HL-60 (cell line): ENCODE results near the gene USP44.

Experiments used
- DNase-seq, 2 experiments: peaks; one replicate each; pipeline ENCODE4 v3.0.0-alpha.2; 2010 to 2020; ENCODE audit warnings: low read depth in 1 of 2, low spot score in 1 of 2
- H3K27ac ChIP-seq: fragments of 250-450 bp; sonication (Bioruptor Pico); replicated peaks from 2 replicates; pipeline ENCODE4 v1.5.1; 2020; ENCODE audit warnings: mild to moderate bottlenecking, moderate library complexity
- H3K27me3 ChIP-seq: fragments of 250-450 bp; sonication (Bioruptor Pico); 2 replicates; pipeline ENCODE4 v1.5.1; 2021; ENCODE audit warnings: mild to moderate bottlenecking, moderate library complexity; ENCODE audit not compliant: insufficient read depth, poor library complexity, severe bottlenecking
- H3K4me3 ChIP-seq: replicated peaks from 2 replicates; pipeline ENCODE4 v1.5.1; 2011; ENCODE audit warnings: mild to moderate bottlenecking, control low read depth, low read length; ENCODE audit not compliant: insufficient read depth
- GABPA ChIP-seq: IDR thresholded peaks from 2 replicates; pipeline ENCODE4 v1.6.1; 2012; ENCODE audit warnings: low read depth
- POLR2AphosphoS5 ChIP-seq: IDR thresholded peaks from 2 replicates; pipeline ENCODE4 v1.6.1; 2012; ENCODE audit warnings: low read depth
- SPI1 ChIP-seq: IDR thresholded peaks from 2 replicates; pipeline ENCODE4 v1.6.1; 2012; ENCODE audit warnings: low read depth, mild to moderate bottlenecking, borderline replicate concordance
- TF ChIP-seq, protein P1 (sequence below): IDR thresholded peaks from one replicate; pipeline ENCODE4 v1.5.1; 2011; ENCODE audit warnings: low read length, control low read depth, inconsistent platforms; ENCODE audit not compliant: insufficient read depth
- TF ChIP-seq, protein P2 (sequence below): IDR thresholded peaks from 2 replicates; pipeline ENCODE4 v1.6.1; 2012; ENCODE audit warnings: low read depth; ENCODE audit not compliant: insufficient replicate concordance

Gene USP44

DNA sequence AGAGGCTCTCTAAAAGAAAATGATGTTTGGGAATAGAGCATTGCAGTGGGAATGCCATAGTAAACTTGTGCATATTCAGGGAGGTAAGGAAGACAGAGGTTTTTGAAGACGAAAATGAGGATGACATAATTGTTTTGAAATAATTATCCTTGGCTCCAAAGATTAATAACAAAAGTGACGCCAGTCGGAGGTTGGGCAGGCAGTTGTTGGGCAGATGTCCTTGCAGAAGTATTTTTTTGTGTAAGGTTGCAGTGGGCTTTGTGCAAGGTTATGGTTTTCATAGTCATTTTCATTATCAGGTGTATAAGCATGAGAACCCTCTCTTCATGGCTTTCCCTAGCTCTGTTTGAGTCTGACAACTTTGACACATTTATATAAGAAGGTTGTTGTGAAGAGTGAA, 42.0 kb downstream of the USP44 start:
- Histone ChIP-seq H3K4me3 (no peak overlapping the region), H3K27me3 (no peaks in the 10 kb centered on the region), H3K27ac (no peak overlapping the region)
- TF ChIP-seq, protein P1, sequence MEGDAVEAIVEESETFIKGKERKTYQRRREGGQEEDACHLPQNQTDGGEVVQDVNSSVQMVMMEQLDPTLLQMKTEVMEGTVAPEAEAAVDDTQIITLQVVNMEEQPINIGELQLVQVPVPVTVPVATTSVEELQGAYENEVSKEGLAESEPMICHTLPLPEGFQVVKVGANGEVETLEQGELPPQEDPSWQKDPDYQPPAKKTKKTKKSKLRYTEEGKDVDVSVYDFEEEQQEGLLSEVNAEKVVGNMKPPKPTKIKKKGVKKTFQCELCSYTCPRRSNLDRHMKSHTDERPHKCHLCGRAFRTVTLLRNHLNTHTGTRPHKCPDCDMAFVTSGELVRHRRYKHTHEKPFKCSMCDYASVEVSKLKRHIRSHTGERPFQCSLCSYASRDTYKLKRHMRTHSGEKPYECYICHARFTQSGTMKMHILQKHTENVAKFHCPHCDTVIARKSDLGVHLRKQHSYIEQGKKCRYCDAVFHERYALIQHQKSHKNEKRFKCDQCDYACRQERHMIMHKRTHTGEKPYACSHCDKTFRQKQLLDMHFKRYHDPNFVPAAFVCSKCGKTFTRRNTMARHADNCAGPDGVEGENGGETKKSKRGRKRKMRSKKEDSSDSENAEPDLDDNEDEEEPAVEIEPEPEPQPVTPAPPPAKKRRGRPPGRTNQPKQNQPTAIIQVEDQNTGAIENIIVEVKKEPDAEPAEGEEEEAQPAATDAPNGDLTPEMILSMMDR: no peak
- TF ChIP-seq SPI1 (no peak), POLR2AphosphoS5 (no peak), GABPA (no peak)
- TF ChIP-seq, protein P2, sequence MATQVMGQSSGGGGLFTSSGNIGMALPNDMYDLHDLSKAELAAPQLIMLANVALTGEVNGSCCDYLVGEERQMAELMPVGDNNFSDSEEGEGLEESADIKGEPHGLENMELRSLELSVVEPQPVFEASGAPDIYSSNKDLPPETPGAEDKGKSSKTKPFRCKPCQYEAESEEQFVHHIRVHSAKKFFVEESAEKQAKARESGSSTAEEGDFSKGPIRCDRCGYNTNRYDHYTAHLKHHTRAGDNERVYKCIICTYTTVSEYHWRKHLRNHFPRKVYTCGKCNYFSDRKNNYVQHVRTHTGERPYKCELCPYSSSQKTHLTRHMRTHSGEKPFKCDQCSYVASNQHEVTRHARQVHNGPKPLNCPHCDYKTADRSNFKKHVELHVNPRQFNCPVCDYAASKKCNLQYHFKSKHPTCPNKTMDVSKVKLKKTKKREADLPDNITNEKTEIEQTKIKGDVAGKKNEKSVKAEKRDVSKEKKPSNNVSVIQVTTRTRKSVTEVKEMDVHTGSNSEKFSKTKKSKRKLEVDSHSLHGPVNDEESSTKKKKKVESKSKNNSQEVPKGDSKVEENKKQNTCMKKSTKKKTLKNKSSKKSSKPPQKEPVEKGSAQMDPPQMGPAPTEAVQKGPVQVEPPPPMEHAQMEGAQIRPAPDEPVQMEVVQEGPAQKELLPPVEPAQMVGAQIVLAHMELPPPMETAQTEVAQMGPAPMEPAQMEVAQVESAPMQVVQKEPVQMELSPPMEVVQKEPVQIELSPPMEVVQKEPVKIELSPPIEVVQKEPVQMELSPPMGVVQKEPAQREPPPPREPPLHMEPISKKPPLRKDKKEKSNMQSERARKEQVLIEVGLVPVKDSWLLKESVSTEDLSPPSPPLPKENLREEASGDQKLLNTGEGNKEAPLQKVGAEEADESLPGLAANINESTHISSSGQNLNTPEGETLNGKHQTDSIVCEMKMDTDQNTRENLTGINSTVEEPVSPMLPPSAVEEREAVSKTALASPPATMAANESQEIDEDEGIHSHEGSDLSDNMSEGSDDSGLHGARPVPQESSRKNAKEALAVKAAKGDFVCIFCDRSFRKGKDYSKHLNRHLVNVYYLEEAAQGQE: no peak
- no peak for DNase-seq

DNA sequence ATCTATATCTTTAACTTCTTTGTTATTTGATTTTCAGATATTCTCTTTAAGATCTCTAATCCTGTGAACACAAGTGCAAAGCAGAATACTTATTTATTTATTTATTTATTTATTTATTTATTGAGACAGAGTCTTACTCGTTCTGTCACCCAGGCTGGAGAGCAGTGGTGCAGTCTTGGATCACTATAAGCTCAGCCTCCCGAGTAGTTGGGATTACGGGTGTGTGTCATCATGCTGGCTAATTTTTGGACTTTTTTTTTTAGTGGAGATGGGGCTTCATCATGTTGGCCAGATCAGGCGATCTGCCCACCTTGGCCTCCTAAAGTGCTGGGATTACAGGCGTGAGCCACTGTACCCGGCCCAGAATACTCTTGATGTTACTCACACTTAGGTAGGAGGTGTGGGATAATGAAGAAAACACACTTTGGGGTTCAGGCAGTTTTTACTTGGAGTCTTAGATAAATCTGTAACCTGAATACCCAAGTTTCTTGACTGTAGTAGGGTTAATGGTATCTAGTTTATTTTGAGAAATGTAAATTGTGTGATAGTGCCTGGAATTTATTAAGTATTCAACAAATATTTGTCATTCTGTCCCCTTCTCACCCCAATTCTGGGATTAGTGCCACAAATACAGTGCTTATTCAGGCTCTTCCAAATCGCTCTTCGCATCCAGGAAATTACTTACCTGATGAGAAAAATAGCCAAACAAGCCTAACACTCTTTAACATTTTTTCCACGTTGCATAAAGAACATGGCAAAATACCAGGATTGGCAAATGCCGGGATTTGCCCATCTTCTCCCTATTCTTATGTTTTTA, 44.4 kb downstream of the USP44 start:
- TF ChIP-seq POLR2AphosphoS5 (no peak), SPI1 (no peak), GABPA (no peak)
- TF ChIP-seq, protein P1: no peak
- TF ChIP-seq, protein P2: no peak
- DNase-seq: no peak
- Histone ChIP-seq H3K27ac (no peak overlapping the region), H3K27me3 (no peaks in the 10 kb centered on the region), H3K4me3 (no peak overlapping the region)

DNA sequence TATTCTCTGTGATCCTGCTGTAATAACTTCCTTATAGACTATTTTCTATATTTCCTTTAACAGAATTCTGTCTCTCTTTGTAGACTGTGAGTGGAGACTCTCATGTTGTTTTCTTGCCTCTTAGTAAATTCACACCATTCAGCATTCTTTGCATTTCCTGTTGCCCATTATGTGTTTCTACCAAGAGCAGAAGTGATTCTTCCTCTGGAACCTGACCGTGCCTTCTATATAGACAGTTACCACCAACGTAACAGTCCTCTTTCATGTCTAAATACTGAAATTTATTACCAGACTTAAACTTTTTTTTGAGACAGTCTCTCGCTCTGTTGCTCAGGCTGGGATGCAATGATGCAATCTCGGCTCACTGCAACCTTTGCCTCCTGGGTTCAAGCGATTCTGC, 46.2 kb downstream of the USP44 start:
- Histone ChIP-seq H3K27me3 (no peaks in the 10 kb centered on the region), H3K27ac (no peak overlapping the region), H3K4me3 (no peak overlapping the region)
- TF ChIP-seq POLR2AphosphoS5 (no peak), GABPA (no peak), SPI1 (no peak)
- TF ChIP-seq, protein P1: no peak
- TF ChIP-seq, protein P2: no peak
- no peak for DNase-seq
